IMR-90 (cell line): ENCODE data around the gene MIPEP. TPM values are rescaled to one million over a fixed set of nuclear protein-coding genes. Genes with fewer than 3 reads are reported as not detected.
A peak's percentile ranks its signal among the peaks of the same experiment; 100 is the strongest.

Experiments
- ATAC-seq: fragments of 200-7000 bp; cut with Tn5 transposase; 2 replicates; pipeline ENCODE4 v1.9.1; 2020; ENCODE audit warnings: low read depth, mild to moderate bottlenecking, moderate library complexity
- BruUV-seq: library from RNA; stranded (reverse); fragments of 400-500 nt; replicated peaks from 2 replicates; lab custom pipeline; 2021; lab: Mats Ljungman, UMichigan
- CTCF ChIA-PET: fragments of 300-600 bp; formaldehyde crosslinking; extraction: SDS; loops from one replicate; lab custom pipeline; 2021; ENCODE audit warnings: antibody characterized with exemption; lab: Yijun Ruan, JAX
- POLR2A ChIA-PET: fragments of 300-600 bp; sonication (Branson Sonifier 250); formaldehyde crosslinking; loops from one replicate; lab custom pipeline; 2022; ENCODE audit warnings: antibody characterized with exemption; ENCODE audit not compliant: unreplicated experiment; lab: Charles Lee
- DNase-seq: peaks from one replicate; pipeline ENCODE4 v3.0.0; 2013
- H2AFZ ChIP-seq: replicated peaks from 2 replicates; pipeline ENCODE3; 2013; ENCODE audit warnings: low read length, mild to moderate bottlenecking; ENCODE audit not compliant: poor library complexity
- H2AK5ac ChIP-seq: 2 replicates; pipeline ENCODE4 v1.6.1; 2013; ENCODE audit warnings: low read depth, low read length, inconsistent platforms
- H2AK9ac ChIP-seq: replicated peaks from 2 replicates; pipeline ENCODE3; 2013; ENCODE audit warnings: mild to moderate bottlenecking, low read depth, low read length, moderate library complexity; ENCODE audit not compliant: poor library complexity
- H2BK120ac ChIP-seq: 2 replicates; pipeline ENCODE4 v1.6.1; 2013; ENCODE audit warnings: low read depth, low read length, inconsistent platforms
- H2BK15ac ChIP-seq: 3 replicates; pipeline ENCODE4 v1.6.1; 2013; ENCODE audit warnings: low read depth, low read length, inconsistent platforms
- H2BK20ac ChIP-seq: 2 replicates; pipeline ENCODE4 v1.6.1; 2013; ENCODE audit warnings: low read depth, mild to moderate bottlenecking, inconsistent platforms, low read length, moderate library complexity
- H2BK5ac ChIP-seq: 2 replicates; pipeline ENCODE4 v1.6.1; 2013; ENCODE audit warnings: mild to moderate bottlenecking, low read depth, low read length, inconsistent platforms; ENCODE audit not compliant: poor library complexity, severe bottlenecking
- H3K14ac ChIP-seq: replicated peaks from 2 replicates; pipeline ENCODE4 v1.6.1; 2013; ENCODE audit warnings: low read depth, low read length, inconsistent platforms
- H3K18ac ChIP-seq: 2 replicates; pipeline ENCODE4 v1.6.1; 2013; ENCODE audit warnings: low read depth, low read length, control low read depth
- H3K23ac ChIP-seq: 2 replicates; pipeline ENCODE4 v1.6.1; 2013; ENCODE audit warnings: low read depth, low read length, inconsistent platforms
- H3K27ac ChIP-seq: 2 replicates; pipeline ENCODE4 v1.5.1; 2013; ENCODE audit warnings: mild to moderate bottlenecking, control low read depth, low read length; ENCODE audit not compliant: insufficient read depth
- H3K27me3 ChIP-seq: 2 replicates; pipeline ENCODE4 v1.6.1; 2013; ENCODE audit warnings: low read length; ENCODE audit not compliant: control insufficient read depth, insufficient read depth
- H3K36me3 ChIP-seq: 2 replicates; pipeline ENCODE4 v1.6.1; 2013; ENCODE audit warnings: low read length, mixed read lengths; ENCODE audit not compliant: control insufficient read depth, insufficient read depth
- H3K4ac ChIP-seq: 2 replicates; pipeline ENCODE4 v1.6.1; 2013; ENCODE audit warnings: low read depth, low read length, inconsistent platforms
- H3K4me1 ChIP-seq: 2 replicates; pipeline ENCODE4 v1.6.1; 2013; ENCODE audit warnings: low read length, mixed read lengths; ENCODE audit not compliant: control insufficient read depth, insufficient read depth
- H3K4me2 ChIP-seq: 2 replicates; pipeline ENCODE4 v1.6.1; 2013; ENCODE audit warnings: low read depth, mild to moderate bottlenecking, control low read depth, low read length, moderate library complexity
- H3K4me3 ChIP-seq: 2 replicates; pipeline ENCODE4 v1.5.1; 2013; ENCODE audit warnings: low read depth, mild to moderate bottlenecking, control low read depth, low read length, moderate library complexity; ENCODE audit not compliant: insufficient read depth
- H3K56ac ChIP-seq: 2 replicates; pipeline ENCODE4 v1.6.1; 2013; ENCODE audit warnings: low read length, inconsistent platforms; ENCODE audit not compliant: insufficient read depth; ENCODE audit errors: extremely low read depth
- H3K79me1 ChIP-seq, 2 experiments: 2 replicates each; pipeline ENCODE4 v1.6.1; 2013; ENCODE audit warnings: low read length in 2 of 2, inconsistent platforms in 1 of 2, low read depth in 1 of 2
- H3K9ac ChIP-seq: 2 replicates; pipeline ENCODE4 v1.6.1; 2013; ENCODE audit warnings: low read depth, low read length, control low read depth
- H3K9me1 ChIP-seq: 2 replicates; pipeline ENCODE4 v1.6.1; 2013; ENCODE audit warnings: low read length, inconsistent platforms; ENCODE audit not compliant: insufficient read depth
- H3K9me3 ChIP-seq: 2 replicates; pipeline ENCODE4 v1.6.1; 2013; ENCODE audit warnings: low read length; ENCODE audit not compliant: control insufficient read depth, insufficient read depth
- H4K20me1 ChIP-seq: 2 replicates; pipeline ENCODE4 v1.6.1; 2013; ENCODE audit warnings: low read length, inconsistent platforms; ENCODE audit not compliant: insufficient read depth
- H4K5ac ChIP-seq: 2 replicates; pipeline ENCODE4 v1.6.1; 2013; ENCODE audit warnings: mild to moderate bottlenecking, low read depth, low read length, control low read depth
- H4K8ac ChIP-seq, 2 experiments: 2 replicates each; pipeline ENCODE4 v1.6.1; 2013; ENCODE audit warnings: low read depth in 2 of 2, low read length in 2 of 2, control low read depth in 1 of 2, inconsistent platforms in 1 of 2
- H4K91ac ChIP-seq: 2 replicates; pipeline ENCODE4 v1.6.1; 2013; ENCODE audit warnings: low read depth, low read length, inconsistent platforms; ENCODE audit not compliant: insufficient read depth
- BHLHE40 ChIP-seq: fragments of 150-350 bp; IDR thresholded peaks from 2 replicates; pipeline ENCODE4 v1.6.1; 2016; ENCODE audit warnings: mild to moderate bottlenecking, low read depth, low read length
- CEBPB ChIP-seq: IDR thresholded peaks from 2 replicates; pipeline ENCODE4 v1.6.1; 2012; ENCODE audit warnings: low read depth, low read length, improper control_type of control experiment
- CTCF ChIP-seq: conservative IDR thresholded peaks from 2 replicates; pipeline ENCODE4 v1.5.1; 2012; ENCODE audit warnings: mild to moderate bottlenecking, low read depth, low read length, improper control_type of control experiment
- ELK1 ChIP-seq: fragments of 150-350 bp; IDR thresholded peaks from 2 replicates; pipeline ENCODE4 v1.6.1; 2016; ENCODE audit warnings: low read depth, mild to moderate bottlenecking, low read length, moderate library complexity, borderline replicate concordance
- FOS ChIP-seq: fragments of 150-350 bp; IDR thresholded peaks from 2 replicates; pipeline ENCODE4 v1.6.1; 2016; ENCODE audit warnings: low read depth, low read length
- MAZ ChIP-seq: IDR thresholded peaks from 2 replicates; pipeline ENCODE4 v1.6.1; 2012; ENCODE audit warnings: low read depth, mild to moderate bottlenecking, low read length, improper control_type of control experiment, moderate library complexity, borderline replicate concordance
- NFE2L2 ChIP-seq: fragments of 150-350 bp; IDR thresholded peaks from 2 replicates; pipeline ENCODE4 v1.6.1; 2016; ENCODE audit warnings: low read depth, mild to moderate bottlenecking, low read length
- POLR2A ChIP-seq: IDR thresholded peaks from 2 replicates; pipeline ENCODE4 v1.6.1; 2012; ENCODE audit warnings: mild to moderate bottlenecking, low read depth, low read length
- RCOR1 ChIP-seq: IDR thresholded peaks from 2 replicates; pipeline ENCODE4 v1.6.1; 2012; ENCODE audit warnings: mild to moderate bottlenecking, low read length, improper control_type of control experiment; ENCODE audit not compliant: insufficient replicate concordance
- RFX5 ChIP-seq: IDR thresholded peaks from 2 replicates; pipeline ENCODE4 v1.8.0; 2012; ENCODE audit warnings: low read depth, mild to moderate bottlenecking, low read length, moderate library complexity
- SMC3 ChIP-seq: fragments of 150-350 bp; IDR thresholded peaks from 2 replicates; pipeline ENCODE4 v1.6.1; 2016; ENCODE audit warnings: low read depth, mild to moderate bottlenecking, antibody characterized with exemption, low read length, moderate library complexity
- USF2 ChIP-seq: fragments of 150-350 bp; IDR thresholded peaks from 2 replicates; pipeline ENCODE4 v1.6.1; 2017; ENCODE audit warnings: mild to moderate bottlenecking, antibody characterized with exemption, low read length, low read depth
- WGBS, 2 experiments: methylation state at CpG; one replicate each; pipeline versions ENCODE4 v1.1.5 to v1.1.7; 2013; ENCODE audit warnings: missing lambda C conversion rate in 2 of 2; ENCODE audit not compliant: insufficient read length in 1 of 2; ENCODE audit errors: extremely low coverage in 2 of 2; 5-methylcytosine and 5-hydroxymethylcytosine counted together
- dilution Hi-C: fragments of 300-500 bp; cut with HindIII; formaldehyde crosslinking; loops from one replicate; pipeline ENCODE4 v1.14.3; 2018; ENCODE audit warnings: low sequenced_read_pairs; ENCODE audit not compliant: unreplicated experiment
- in situ Hi-C: fragments of 300-500 bp; cut with MboI; formaldehyde crosslinking; loops from 3 replicates; pipeline ENCODE4 v1.14.3; 2019; ENCODE audit warnings: low sequenced_read_pairs, inconsistent platforms, mixed read lengths
- intact Hi-C: fragments of 100-400 bp; cut with micrococcal nuclease; formaldehyde crosslinking; loops from 2 replicates; pipeline ENCODE4 v1.10.0; 2022
- polyA plus RNA-seq, 3 experiments: library from polyadenylated mRNA; depleted of rRNA; stranded (reverse); fragments of >200 nt; gene quantifications; 2 replicates each; pipeline ENCODE4 v1.2.3, GENCODE V29; 2012; ENCODE audit warnings: low replicate concordance in 1 of 3
- total RNA-seq: library from RNA; depleted of rRNA; stranded (reverse); fragments of >200 nt; gene quantifications from 2 replicates; pipeline ENCODE4 v1.2.3, GENCODE V29; 2012

MIPEP gene
- total and polyA plus RNA-seq, 2 of the 4 experiments (the other 2 are of a cell fraction), result 15.0 to 21.5 TPM

GRCh38 chr13:23810685-23811240 is 78.4 kb downstream of the MIPEP start (continued):
- no peak for TF ChIP-seq NFE2L2

GRCh38 chr13:23808803-23809202 is 80.4 kb downstream of the MIPEP start:
- Histone ChIP-seq H3K27ac (peak overlapping the region; percentile 50; the same call in 1 of the 2 replicates), H2AK5ac (0 out of 2 replicates have a peak overlapping the region, but pooled peaks have one; percentile 40), H3K79me1 (no peaks in the 10 kb centered on the region), H3K18ac (peak overlapping the region; percentile 88; the same call in 1 of the 2 replicates), H4K5ac (peak overlapping the region; percentile 27; the same call in 1 of the 2 replicates), H3K9ac (no peak overlapping the region), H2BK15ac (peak overlapping the region; percentile 96; the same call in 2 of the 3 replicates), H3K9me3 (no peaks in the 10 kb centered on the region), H3K4ac (peak overlapping the region; percentile 78; the same call in 1 of the 2 replicates), H2AK9ac (no peak overlapping the region), H2BK5ac (peak overlapping the region; percentile 85), H2BK20ac (peak overlapping the region; percentile 75; the same call in 1 of the 2 replicates), H3K23ac (peak overlapping the region; percentile 64; the same call in 1 of the 2 replicates), H3K36me3 (no peaks in the 10 kb centered on the region; the same call in 1 of the 2 replicates), H2AFZ (no peak overlapping the region), H3K56ac (no peak overlapping the region), H3K4me2 (no peak overlapping the region), H3K4me1 (peaks cover 16% of the 10 kb centered on the region), H3K9me1 (no peaks in the 10 kb centered on the region), H4K91ac (no peak overlapping the region), H3K14ac (peak overlapping the region; percentile 88), H2BK120ac (peak overlapping the region; percentile 84; the same call in 1 of the 2 replicates), H3K4me3 (no peak overlapping the region), H4K8ac (peak overlapping the region in 1 of 2 experiments; percentile 23; a peak in 1 of 4 replicates), H3K27me3 (no peaks in the 10 kb centered on the region), H4K20me1 (no peaks in the 10 kb centered on the region)
- ATAC-seq (no peak), DNase-seq (no peak)
- dilution Hi-C loops, result no loop called here
- in situ Hi-C loops, result no loop called here
- BruUV-seq, result no TSS peak
- intact Hi-C loops, result no loop called here
- ChIA-PET CTCF (interaction anchor here (0.6 kb wide), 1 partner anchor 241 kb away, joined by 4 read pairs; no protein-coding TSS in a partner anchor), POLR2A (no interaction called here)
- WGBS, 2 experiments, result no CpG with 5 or more reads among the region's 1 CpG
- TF ChIP-seq USF2, result no peak
- TF ChIP-seq RCOR1, result no peak
- no peak for TF ChIP-seq FOS
- no peak for TF ChIP-seq MAZ
- no peak for TF ChIP-seq SMC3
- no peak for TF ChIP-seq BHLHE40
- TF ChIP-seq POLR2A, result no peak
- TF ChIP-seq NFE2L2, result no peak
- no peak for TF ChIP-seq CTCF
- TF ChIP-seq CEBPB, result no peak
- no peak for TF ChIP-seq RFX5
- TF ChIP-seq ELK1, result no peak
